Keratinocyte (primary cell): Measurements from ENCODE around the gene LZTR1. TPM values are rescaled to one million over a fixed set of nuclear protein-coding genes. Genes with fewer than 3 reads are reported as not detected.

Experiments
- DNase-seq: peaks from one replicate; pipeline ENCODE4 v3.0.0-alpha.2; 2011; ENCODE audit warnings: low read depth, missing footprints, low spot score
- FAIRE-seq: peaks from 2 replicates; lab custom pipeline; 2011; peaks lifted over from hg19 to GRCh38; lab: Jason Lieb, UNC
- H2AFZ ChIP-seq: 2 replicates; pipeline ENCODE4 v1.6.0; 2012; ENCODE audit warnings: low read length, control low read depth, inconsistent platforms; ENCODE audit not compliant: control insufficient read depth
- H3K27ac ChIP-seq: 2 replicates; pipeline ENCODE4 v1.5.1; 2011; ENCODE audit warnings: low read length; ENCODE audit not compliant: control insufficient read depth, insufficient read depth
- H3K27me3 ChIP-seq: 3 replicates; pipeline ENCODE4 v1.6.0; 2011; ENCODE audit warnings: low read length; ENCODE audit not compliant: control insufficient read depth, insufficient read depth; ENCODE audit errors: extremely low read depth
- H3K36me3 ChIP-seq, 2 experiments: 2 replicates in 1 of 2; 3 replicates in 1 of 2; pipeline ENCODE4 v1.5.1; 2011; ENCODE audit warnings: low read length in 2 of 2, mild to moderate bottlenecking in 1 of 2; ENCODE audit not compliant: control insufficient read depth in 2 of 2, insufficient read depth in 2 of 2; ENCODE audit errors: extremely low read depth in 1 of 2
- H3K4me1 ChIP-seq: 3 replicates; pipeline ENCODE4 v1.5.1; 2011; ENCODE audit warnings: low read length; ENCODE audit not compliant: control insufficient read depth, insufficient read depth; ENCODE audit errors: extremely low read depth
- H3K4me2 ChIP-seq: 3 replicates; pipeline ENCODE4 v1.6.0; 2011; ENCODE audit warnings: low read depth, low read length; ENCODE audit not compliant: control insufficient read depth, insufficient read depth; ENCODE audit errors: extremely low read depth
- H3K4me3 ChIP-seq, 3 experiments: fragments of 200-600 bp in 1 of 3; sonication (generic) in 1 of 3; 2 replicates in 2 of 3; 3 replicates in 1 of 3; pipeline ENCODE4 v1.5.1; 2011 to 2016; ENCODE audit warnings: low read length in 3 of 3, mild to moderate bottlenecking in 3 of 3, control low read depth in 2 of 3, inconsistent platforms in 1 of 3, low read depth in 1 of 3, mixed read lengths in 1 of 3, mixed run types in 1 of 3, moderate library complexity in 1 of 3; ENCODE audit not compliant: control insufficient read depth in 2 of 3, insufficient read depth in 2 of 3; ENCODE audit errors: extremely low read depth in 1 of 3
- H3K79me2 ChIP-seq: 2 replicates; pipeline ENCODE4 v1.6.0; 2012; ENCODE audit warnings: low read length; ENCODE audit not compliant: control insufficient read depth, insufficient read depth
- H3K9ac ChIP-seq: 3 replicates; pipeline ENCODE4 v1.6.0; 2011; ENCODE audit warnings: low read length; ENCODE audit not compliant: control insufficient read depth, insufficient read depth; ENCODE audit errors: extremely low read depth
- H3K9me1 ChIP-seq: 3 replicates; pipeline ENCODE4 v1.6.0; 2011; ENCODE audit warnings: low read length; ENCODE audit not compliant: control insufficient read depth, insufficient read depth; ENCODE audit errors: extremely low read depth
- H3K9me3 ChIP-seq: 2 replicates; pipeline ENCODE4 v1.5.1; 2012; ENCODE audit warnings: low read depth, low read length; ENCODE audit not compliant: control insufficient read depth
- H4K20me1 ChIP-seq: 3 replicates; pipeline ENCODE4 v1.6.0; 2011; ENCODE audit warnings: low read length; ENCODE audit not compliant: control insufficient read depth, insufficient read depth; ENCODE audit errors: extremely low read depth
- EZH2 ChIP-seq: IDR thresholded peaks from one replicate; pipeline ENCODE4 v1.6.1; 2012; ENCODE audit warnings: inconsistent platforms, mild to moderate bottlenecking, low read length, moderate library complexity
- dilution Hi-C: fragments of 300-500 bp; cut with MboI; formaldehyde crosslinking; loops from one replicate; pipeline ENCODE4 v1.7.0; 2020; ENCODE audit warnings: low sequenced_read_pairs; ENCODE audit not compliant: extremely low pct_ligation_motif_present
- polyA plus RNA-seq, 5 experiments: library from polyadenylated mRNA; depleted of rRNA in 3 of 5; stranded (reverse) in 3 of 5; stranded (forward) in 1 of 5; unstranded in 1 of 5; fragments of >200 nt; gene quantifications; 1 replicate in 1 of 5; 2 replicates in 3 of 5; 3 replicates in 1 of 5; pipeline versions ENCODE4 v1.2.1 to v1.2.3, GENCODE V29; 2011 to 2012; ENCODE audit warnings: missing spikeins in 2 of 5, low read depth in 1 of 5, low replicate concordance in 1 of 5
- TF ChIP-seq, protein P1 (sequence below), 3 experiments: IDR thresholded peaks in 1 of 3; conservative IDR thresholded peaks in 1 of 3; optimal IDR thresholded peaks in 1 of 3; 2 replicates in 2 of 3; 3 replicates in 1 of 3; pipeline versions ENCODE3 to v1.5.1; 2011; ENCODE audit warnings: low read length in 3 of 3, mild to moderate bottlenecking in 3 of 3, moderate library complexity in 2 of 3, control low read depth in 1 of 3, inconsistent platforms in 1 of 3; ENCODE audit not compliant: insufficient read depth in 2 of 3; ENCODE audit errors: extremely low read depth in 1 of 3

LZTR1 gene
- polyA plus RNA-seq, 1 donor (not counting 4 experiments of a cell fraction or from before 2014, with no cell fraction given), result 37.0 TPM

DNA sequence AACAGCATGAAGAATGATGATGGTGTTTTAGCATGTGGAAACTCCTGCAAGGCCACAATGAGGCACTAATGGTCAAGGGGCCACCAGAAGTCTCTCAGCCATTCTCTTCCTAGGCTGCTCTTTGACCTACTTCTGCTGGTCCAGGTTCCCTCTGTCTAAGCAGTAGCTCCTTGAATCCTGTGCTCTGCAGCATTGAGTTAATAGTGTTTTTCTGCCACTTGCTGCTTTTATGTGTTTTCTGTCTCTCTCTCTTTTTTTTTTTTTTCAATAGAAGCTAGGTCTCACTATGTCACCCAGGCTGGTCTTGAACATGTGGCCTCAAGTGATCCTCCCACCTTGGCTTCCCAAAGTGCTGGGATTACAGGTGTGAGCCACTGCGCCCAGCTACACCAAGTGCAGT is 35.1 kb upstream of the LZTR1 start:
- H3K9ac ChIP-seq, result no peak overlapping the region
- FAIRE-seq (no peak), DNase-seq (no peak)
- peaks cover 7% of the 10 kb centered on the region for H4K20me1 ChIP-seq
- no peak overlapping the region for H3K4me3 ChIP-seq
- dilution Hi-C loops, result no loop called here
- H3K4me1 ChIP-seq, result peaks cover 43% of the 10 kb centered on the region
- TF ChIP-seq, protein P1, sequence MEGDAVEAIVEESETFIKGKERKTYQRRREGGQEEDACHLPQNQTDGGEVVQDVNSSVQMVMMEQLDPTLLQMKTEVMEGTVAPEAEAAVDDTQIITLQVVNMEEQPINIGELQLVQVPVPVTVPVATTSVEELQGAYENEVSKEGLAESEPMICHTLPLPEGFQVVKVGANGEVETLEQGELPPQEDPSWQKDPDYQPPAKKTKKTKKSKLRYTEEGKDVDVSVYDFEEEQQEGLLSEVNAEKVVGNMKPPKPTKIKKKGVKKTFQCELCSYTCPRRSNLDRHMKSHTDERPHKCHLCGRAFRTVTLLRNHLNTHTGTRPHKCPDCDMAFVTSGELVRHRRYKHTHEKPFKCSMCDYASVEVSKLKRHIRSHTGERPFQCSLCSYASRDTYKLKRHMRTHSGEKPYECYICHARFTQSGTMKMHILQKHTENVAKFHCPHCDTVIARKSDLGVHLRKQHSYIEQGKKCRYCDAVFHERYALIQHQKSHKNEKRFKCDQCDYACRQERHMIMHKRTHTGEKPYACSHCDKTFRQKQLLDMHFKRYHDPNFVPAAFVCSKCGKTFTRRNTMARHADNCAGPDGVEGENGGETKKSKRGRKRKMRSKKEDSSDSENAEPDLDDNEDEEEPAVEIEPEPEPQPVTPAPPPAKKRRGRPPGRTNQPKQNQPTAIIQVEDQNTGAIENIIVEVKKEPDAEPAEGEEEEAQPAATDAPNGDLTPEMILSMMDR (optimal IDR thresholded peaks at IDR 0.05 in 1 of 3, IDR thresholded peaks at IDR 0.05 in 1 of 3, conservative IDR thresholded peaks at IDR 0.05 in 1 of 3; ENCODE audit: extremely low read depth in 1 of 3, insufficient read depth in 2 of 3, low read length in 3 of 3), result no peak
- no peak for TF ChIP-seq EZH2
- H3K79me2 ChIP-seq, result peaks cover 92% of the 10 kb centered on the region
- no peak overlapping the region for H3K27ac ChIP-seq
- H2AFZ ChIP-seq, result no peak overlapping the region
- H3K36me3 ChIP-seq, result peaks cover 11 to 26% of the 10 kb centered on the region in 2 experiments
- H3K27me3 ChIP-seq, result no peaks in the 10 kb centered on the region
- H3K9me3 ChIP-seq, result no peaks in the 10 kb centered on the region
- H3K9me1 ChIP-seq, result no peaks in the 10 kb centered on the region
- no peak overlapping the region for H3K4me2 ChIP-seq

- dilution Hi-C loops, result no loop called here
- H3K9me1 ChIP-seq, result no peaks in the 10 kb centered on the region
Observed at GRCh38 chr22:20948450-20948849, 33.6 kb upstream of the LZTR1 start.

More at GRCh38 chr22:20948450-20948849, 33.6 kb upstream of the LZTR1 start:
- Histone ChIP-seq H3K4me1 (peaks cover 51% of the 10 kb centered on the region), H3K4me2 (no peak overlapping the region), H2AFZ (no peak overlapping the region), H3K79me2 (peaks cover 90% of the 10 kb centered on the region), H4K20me1 (peaks cover 4% of the 10 kb centered on the region), H3K9me3 (no peaks in the 10 kb centered on the region), H3K4me3 (no peak overlapping the region), H3K27ac (no peak overlapping the region), H3K9ac (no peak overlapping the region), H3K27me3 (no peaks in the 10 kb centered on the region), H3K36me3 (peaks cover 11 to 41% of the 10 kb centered on the region in 2 experiments)
- no peak for TF ChIP-seq EZH2
- TF ChIP-seq, protein P1 (optimal IDR thresholded peaks at IDR 0.05 in 1 of 3, IDR thresholded peaks at IDR 0.05 in 1 of 3, conservative IDR thresholded peaks at IDR 0.05 in 1 of 3; ENCODE audit: extremely low read depth in 1 of 3, insufficient read depth in 2 of 3, low read length in 3 of 3), result no peak
- DNase-seq (no peak), FAIRE-seq (no peak)
